Loucy (cell line): Measurements from ENCODE around the gene CENPP.

ENCODE experiments used
- CTCF ChIP-seq: fragments of 200-600 bp; sonication (generic); conservative IDR thresholded peaks from 2 replicates; pipeline ENCODE4 v1.5.1; 2014; ENCODE audit warnings: mild to moderate bottlenecking, antibody characterized with exemption, low read length
- EZH2phosphoT487 ChIP-seq: fragments of 200-600 bp; IDR thresholded peaks from 2 replicates; pipeline ENCODE4 v1.6.1; 2018; ENCODE audit warnings: antibody characterized with exemption, mild to moderate bottlenecking, moderate library complexity, borderline replicate concordance

- no peak for TF ChIP-seq CTCF
- TF ChIP-seq EZH2phosphoT487, result no peak
These were observed 329.6 kb downstream of the CENPP start for GRCh38 chr9:92655366-92655765.
